Right forelimb (tissue), 1 donor: ENCODE data around the gene FOXA3.

Source experiments
- DNase-seq: peaks from one replicate; pipeline ENCODE4 v3.0.0-alpha.2; 2018

FOXA3 gene

DNA sequence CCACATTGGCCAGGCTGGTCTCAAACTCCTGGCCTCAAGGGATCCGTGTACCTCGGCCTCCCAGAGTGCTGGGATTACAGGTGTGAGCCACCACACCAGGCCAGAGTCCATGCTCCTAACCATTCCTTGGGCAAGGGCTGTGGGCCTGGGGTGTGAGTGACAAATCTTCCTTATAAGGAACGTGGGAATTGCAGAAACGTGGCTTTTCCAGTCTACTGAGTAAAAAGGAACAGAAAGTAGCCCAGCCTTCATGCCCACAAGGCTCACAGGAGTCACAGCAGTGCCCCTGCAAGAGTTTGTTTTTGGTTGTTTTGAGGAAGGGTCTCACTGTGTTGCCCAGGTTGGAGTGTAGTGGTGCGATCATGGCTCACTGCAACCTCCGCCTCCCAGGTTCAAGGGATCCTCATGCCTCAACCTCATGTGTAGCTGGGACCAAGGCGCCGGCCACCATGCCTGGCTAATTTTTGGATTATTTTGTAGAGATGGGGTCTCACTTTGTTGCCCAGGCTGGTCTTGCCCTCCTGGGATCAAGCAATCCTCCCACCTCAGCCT lies 33.2 kb downstream of the FOXA3 start:
- DNase-seq = no peak

DNA sequence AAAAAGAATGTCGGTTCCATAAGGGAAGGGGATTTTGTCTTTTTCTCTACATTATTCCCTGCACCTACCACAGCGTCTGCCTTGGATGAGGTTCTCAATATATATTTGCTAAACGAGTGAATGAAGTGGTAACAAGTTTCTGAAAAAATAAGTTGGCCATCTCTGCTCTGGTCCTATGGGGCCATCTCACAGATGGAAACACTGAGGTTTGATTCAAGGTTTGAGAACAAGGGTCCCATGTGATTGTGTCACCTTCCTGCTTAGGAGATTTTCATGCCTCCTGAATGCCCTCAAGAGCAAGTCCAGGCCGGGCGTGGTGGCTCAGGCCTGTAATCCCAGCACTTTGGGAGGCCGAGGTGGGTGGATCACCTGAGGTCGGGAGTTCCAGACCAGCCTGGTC lies 35.1 kb downstream of the FOXA3 start:
- no peak for DNase-seq

DNA sequence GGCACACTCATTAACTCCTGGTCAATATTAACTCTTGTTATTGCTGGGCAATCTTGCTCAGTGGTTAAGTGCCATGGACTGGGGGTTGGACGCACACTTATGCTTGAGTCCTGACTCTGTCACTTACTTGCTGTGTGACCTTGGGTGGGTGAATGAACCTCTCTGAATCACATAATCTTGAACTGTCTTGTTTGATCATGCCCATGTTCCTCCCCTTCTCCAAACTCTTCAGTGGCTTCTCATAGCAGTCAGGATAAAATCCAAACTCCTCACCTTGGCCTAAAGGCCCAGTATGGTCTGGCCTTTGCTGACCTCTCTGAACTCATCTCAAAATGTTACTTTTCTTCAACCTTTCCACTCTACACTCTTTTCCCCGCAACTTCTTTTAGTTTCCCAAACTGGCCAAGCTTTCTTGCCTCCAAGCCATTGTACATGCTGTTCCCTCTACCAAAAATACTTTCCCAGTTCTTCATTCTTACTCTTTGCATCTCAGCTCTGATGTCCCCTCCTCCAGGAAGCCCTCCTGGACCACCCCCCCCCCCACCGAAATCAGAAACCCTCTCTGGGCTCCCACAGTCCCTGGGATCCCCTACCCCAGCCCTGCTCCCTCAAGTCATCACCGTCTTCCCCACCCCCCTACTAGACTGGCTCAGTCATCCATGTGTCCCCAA lies 35.9 kb downstream of the FOXA3 start:
- DNase-seq = no peak

DNA sequence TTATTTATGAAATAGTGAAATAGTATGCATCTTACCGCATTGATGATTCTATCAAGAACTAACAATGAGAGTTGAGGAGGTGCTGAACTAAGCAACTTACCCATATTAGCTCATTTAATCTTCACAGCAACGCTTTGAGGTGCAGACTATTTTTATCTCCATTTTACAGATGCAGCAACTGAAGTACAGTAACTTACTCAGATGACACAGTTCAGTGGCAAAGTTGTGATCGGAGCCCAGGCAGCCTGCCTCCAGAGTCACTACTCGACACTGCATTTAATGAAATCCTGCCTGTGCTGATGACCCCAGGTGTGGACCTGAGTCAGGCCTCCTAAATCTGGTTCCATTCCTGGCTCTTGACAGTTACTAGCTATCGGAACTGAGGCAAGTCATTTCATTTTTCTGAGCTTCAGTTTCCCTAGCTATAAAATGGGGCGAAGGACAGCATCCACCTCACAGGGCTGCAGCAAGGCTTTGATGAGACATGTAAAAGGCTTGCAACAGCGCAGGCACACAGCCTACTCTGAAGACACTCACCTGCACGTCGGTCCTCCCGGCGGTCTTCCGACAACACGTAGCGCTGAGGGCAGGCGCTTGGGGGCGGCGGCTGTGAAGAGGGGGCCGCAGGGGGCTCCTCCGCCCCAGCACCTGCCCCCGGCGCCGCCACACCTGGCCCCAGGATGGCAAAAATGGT lies 36.8 kb downstream of the FOXA3 start:
- no peak for DNase-seq

DNA sequence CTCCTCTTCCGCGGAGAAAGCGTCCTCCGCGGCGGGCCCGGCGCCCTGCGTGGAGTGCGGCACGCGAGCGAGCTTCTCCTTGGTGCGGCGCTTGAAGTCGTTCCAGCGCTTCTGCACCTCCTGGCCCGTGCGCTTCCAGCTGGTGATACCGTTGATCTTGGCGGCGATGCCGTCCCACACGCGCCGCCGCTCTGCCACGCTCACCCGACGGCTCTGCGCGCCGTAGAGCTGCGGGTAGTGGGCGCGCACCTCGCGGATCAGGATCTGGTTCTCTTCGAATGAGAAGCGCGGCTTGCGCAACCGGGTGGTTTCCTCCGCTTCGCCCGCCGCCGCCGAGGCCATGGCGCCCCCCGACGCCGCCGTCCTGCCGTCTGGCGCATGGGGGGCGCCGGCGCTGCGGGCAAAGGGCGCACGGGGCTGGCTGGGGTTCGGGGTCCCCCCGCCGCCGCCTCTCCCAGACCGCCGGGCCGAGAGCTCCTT lies 37.3 kb downstream of the FOXA3 start:
- DNase-seq = no peak

DNA sequence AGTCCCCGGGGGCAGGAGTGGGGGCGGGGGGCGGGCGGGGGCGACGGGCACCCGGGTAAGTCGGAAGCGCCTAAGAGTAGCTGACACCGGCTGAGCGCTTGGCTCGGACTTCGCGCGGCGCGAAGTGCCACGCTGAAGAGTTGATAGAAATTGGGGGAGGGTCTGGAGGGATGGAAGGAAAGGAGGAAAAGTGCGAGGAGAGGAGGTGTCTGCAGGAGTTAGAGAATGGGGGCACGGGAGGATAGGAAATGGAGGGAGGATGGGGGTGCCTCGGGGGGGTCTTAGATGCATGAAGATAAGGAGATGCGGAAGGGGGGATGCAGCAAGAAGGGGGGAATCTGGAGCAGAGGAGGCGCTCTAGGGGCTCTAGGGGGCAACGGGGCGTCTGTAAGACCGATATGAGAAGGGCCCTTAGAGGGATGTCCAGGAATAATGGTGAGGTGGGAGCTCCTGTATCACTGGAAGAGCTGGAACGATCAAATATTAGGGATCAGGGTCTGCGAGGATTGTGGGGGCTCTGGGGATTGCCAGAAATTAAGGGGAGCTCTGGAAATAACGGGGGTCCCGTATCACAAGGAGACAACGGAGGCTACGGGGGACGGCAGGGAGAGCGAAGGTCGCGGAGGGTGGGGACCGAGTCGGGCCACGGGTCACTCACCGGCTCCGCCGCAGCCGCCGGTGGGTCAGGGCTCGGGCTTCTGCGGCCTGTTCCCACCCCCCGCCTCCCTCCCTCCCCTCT lies 38.0 kb downstream of the FOXA3 start, which contains the start of gene MYPOP:
MYPOP (minus strand) TSS at position 702 of the 739 bp plus-strand sequence. CDS start 840 bp downstream, outside the sequence.
- no peak for DNase-seq

DNA sequence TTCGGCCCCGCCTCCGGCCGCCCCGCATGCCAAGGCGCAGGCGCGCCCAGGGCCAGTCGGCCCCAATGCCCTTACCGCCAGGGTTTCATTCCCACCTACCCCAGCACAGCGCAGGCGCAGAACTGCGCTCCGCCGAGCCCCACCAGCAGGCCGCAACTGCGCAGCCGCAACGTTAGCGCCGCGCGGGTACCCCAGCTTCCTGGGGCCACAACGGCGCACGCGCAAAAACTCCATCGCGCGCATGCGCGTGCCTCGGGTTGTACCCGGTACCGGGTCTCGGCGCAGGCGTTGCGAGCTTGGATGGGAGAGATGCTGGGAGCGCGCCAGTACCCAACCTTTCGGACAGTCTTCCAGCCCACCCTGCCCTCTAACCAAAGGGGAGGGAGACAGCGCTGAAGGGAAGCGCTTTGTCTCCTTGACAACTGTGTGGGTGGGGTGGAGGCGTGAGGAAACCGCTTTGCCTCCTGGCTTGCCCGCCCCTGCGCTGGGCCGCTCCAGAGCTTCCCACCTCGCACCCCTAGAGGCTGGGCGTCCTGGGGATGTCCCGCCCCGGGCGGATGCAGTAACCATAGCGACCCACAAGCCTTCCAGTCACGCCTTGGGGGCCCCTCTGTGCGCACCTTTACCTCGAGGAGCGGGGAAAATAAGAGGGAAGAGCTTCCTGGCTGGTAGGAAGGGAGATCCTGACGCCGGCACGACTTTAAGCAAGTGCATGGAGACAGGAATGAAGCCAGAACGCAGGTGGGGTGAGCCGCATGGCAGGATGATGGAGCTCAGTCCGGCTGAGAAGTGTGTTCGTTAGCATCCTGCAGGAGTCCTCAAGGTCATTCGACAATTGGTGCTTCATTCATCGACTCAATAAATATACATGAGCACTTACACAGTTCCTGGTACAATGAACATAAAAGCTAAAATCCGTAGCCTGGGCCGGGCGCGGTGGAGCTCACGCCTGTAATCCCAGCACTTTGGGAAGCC lies 38.8 kb downstream of the FOXA3 start:
- peak; percentile 100 for DNase-seq

DNA sequence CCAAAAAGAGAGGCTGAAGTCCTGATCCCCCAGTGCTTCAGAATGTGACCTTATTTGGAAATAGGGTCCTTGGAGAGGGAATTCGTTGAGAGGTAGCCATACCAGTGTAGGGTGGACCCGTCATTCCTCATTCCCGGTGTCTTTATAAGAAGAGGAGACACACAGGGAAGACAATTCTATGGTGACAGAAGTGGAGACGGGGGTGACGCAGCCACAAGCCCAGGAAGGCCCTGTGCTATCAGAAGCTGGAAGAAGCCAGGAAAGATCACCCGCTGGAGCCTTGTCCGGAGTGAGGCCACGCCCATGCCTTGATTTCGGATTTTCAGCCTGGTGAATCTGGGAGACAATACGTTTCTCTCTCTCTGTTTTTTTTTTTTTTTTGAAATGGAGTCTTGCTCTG lies 40.9 kb downstream of the FOXA3 start:
- DNase-seq = no peak

DNA sequence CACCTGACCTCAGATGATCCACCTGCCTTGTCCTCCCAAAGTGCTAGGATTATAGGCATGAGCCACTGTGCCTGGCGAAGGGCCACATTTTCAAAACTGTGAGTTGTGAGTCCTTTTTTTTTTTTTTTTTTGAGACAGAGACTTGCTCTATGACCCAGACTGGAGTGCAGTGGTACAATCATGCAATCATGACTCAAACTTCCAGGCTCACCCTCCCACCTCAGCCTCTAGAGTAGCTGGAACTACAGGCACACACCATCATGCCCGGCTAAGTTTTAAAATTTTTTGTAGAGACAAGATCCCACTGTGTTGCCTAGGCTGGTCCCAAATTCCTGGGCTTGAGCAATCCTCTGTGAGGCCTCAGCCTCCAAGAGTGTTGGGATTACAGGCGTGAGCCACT lies 42.1 kb downstream of the FOXA3 start:
- no peak for DNase-seq

DNA sequence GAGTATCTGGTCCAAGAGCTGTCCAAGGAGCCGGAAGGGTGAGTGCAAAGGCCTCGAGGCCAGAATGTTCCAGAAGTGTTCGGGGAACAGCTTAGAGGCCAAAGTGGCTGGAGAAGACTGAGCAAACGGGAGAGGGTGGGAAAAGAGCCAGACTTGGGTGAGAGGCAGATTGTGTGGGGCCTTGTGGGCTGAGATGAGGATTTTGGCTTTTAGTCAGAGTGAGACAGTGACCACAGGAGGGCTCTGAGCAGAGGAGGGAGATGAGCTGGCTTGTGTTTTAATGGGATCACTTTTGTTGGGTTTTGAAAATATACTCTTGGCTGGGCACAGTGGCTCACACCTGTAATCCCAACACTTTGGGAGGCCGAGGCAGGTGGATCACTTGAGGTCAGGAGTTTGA lies 44.8 kb downstream of the FOXA3 start:
- DNase-seq = no peak

DNA sequence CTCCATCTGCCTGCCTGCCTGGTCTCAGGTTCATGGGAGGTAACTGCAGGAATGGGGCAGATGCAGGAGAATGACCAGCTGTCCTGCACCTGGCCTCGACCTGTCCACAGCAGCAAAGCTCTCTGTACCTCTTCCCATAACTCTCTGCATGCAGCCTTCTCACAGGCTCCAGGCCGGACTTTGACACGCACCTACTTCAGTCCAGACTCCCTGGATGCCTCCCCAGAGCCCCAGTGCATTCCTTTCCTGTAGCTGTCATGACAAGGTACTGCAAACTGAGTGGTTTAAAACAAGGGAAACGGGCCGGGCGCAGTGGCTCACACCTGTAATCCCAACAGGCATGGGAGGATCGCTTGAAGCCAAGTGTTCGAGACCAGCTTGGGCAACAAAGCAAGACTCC lies 47.2 kb downstream of the FOXA3 start:
- no peak for DNase-seq

DNA sequence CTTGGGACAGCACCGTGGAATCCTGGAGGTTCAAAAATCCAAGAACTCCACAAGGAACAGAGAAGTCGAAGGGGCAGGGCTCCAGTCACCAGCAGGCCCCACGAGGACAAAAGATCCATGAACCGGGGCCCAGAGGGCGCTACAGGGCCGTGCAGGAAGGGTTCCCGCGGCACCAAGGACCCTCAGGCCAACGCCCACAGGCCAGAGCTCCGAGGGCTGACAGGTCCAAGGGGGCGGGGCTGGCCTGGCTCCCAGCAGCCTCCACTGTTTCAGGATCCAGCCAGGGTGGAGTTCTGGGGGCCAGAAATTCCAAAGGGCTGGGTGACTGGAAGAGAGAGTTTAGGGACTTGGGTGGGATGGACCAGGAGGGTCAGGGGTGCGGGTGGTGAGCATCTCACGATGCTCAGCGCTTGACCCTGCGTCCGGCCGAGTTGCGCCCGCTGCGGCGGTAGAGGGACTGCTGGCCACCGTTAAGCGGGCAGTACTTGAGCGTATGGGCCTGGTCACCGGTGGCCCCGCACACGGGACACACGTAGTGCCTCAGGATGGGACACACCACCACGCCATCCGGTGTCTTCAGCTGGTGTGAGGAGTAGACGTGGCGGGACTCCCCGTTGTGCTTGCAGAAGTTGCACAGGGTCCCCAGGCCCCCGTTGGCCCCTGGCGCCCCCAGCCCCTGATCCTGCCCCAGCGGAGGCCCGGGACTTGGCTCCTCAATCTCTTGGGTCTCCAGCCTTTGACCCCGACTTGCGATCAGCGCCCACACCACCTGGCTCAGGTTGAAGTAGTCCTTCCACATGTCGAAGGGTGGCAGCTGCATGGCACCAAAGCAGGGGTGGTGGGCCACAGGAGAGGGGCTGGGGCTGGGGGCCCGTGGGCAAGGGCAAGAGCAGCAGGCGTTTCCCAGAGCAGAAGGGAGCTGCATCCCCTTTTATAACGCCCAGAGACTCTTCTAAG lies 50.0 kb downstream of the FOXA3 start, which contains the start of gene NANOS2:
NANOS2 (minus strand) TSS at position 905 of the 957 bp plus-strand sequence; CDS start at position 820, 85 bp downstream.
- no peak for DNase-seq

DNA sequence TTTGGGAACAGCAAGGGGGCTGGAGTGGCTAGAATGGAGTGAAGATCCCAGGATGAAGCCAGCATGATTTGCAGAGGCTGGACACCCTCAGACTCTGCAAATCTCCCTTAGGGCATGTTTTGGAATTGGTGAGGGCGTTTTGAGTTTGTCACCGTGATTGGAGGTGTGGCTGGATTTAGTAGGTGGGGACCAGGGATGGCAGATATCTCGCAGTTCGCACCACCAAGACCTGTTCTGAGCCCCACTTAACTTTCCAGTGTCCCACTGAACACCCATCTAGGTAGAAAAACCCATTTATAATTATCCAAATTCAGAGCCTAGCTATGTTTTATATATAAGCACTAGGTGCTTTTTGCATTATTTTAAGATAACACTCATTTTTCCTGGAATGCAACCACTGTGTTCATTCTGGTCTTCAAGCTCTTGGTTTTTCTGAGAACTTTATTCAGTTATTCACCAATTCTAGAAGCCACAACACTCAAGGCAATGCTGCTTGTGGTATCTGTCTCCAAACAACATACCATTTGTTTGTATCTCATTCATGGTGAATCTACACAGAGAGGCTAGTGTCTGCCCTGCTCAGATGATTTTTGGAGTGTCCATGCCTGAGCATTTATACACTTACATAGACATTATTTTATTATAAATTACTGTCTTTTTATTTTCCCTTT lies 53.4 kb downstream of the FOXA3 start:
- DNase-seq = no peak

DNA sequence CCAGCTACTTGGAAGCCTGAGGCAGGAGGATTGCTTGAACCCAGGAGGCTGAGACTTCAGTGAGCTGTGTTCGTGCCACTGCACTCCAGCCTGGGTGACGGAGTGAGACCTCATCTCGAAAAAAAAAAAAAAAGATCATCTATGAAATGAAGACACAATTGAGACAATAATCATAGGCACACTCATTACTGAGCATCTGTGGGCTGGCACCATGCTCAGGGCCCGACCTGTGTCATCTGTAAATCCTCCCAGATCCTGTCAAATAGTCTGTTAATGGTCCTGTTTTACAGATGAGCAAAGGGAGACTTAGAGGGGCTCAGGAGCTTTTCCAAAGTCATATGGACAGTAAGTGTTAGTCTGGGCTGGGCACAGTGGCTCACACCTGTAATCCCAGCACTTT lies 54.6 kb downstream of the FOXA3 start:
- DNase-seq = no peak

DNA sequence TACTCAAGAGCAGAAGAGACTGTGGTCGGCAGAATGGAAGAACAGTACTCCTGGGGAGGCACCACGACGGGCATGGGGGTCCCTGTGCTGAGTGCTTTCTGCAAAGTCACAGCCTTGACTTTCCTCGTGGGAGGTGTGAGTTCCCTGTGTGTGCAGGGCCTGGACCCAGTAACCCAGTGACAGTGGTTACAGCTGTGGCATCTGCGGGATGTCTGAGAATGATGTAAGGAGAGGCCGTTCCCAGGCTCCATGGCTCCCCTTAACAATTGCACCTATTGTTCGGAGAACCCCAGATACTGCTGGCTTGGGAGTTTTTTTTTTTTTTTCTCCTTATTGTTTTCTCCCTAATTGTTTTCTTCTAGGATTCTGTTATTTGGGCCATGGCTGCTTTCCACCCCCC lies 55.6 kb downstream of the FOXA3 start:
- DNase-seq = no peak

DNA sequence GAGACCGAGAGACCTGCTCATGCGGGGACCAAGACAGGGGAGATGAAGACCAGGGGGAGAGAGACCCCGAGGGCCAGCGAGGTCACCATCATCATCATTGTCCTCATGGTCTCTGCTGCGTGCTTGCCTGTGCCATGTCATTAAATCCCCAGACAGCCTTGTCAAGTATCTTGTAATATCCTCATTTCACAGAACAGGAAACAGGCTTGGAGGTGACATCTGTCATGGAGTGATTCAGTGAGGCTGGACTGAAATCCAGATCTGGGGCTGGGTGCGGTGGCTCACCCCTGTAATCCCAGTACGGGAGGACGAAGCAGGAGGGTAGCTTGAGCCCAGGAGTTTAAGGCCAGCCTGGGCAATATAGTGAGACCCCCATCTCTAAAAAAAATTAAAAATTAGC lies 56.3 kb downstream of the FOXA3 start:
- no peak for DNase-seq

DNA sequence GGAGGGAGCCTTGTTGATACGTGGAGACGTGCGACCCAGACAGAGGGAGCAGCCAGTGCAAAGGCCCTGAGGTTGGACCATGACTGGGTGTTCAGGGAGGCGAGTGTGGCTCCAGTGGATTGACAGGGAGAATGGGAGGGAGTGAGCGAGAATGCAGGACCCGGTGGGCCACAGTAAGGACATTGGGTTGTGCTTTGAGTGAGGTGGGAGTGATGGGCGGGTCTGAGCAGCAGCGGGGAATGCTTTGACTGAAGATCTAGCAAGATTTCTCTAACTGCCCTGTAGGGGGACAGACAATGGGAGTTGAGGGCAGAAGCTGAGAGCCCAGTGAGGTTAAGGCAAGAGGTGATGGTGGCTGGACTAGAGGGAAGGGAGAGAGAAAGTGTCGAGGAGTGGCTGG lies 58.2 kb downstream of the FOXA3 start:
- DNase-seq = no peak
